Measurements from ENCODE around the gene PPP1R10.
A peak's percentile ranks its signal among the peaks of the same experiment; 100 is the strongest.
"Not testable (repeated sequence)": the region's sequence is repeated elsewhere in the genome, so short reads cannot be mapped to it uniquely, and the experiment has no call there.

Gene PPP1R10

GRCh38 chr6:30616811-30617564, at the start of gene PPP1R10:
PPP1R10 (minus strand) TSS chr6:30617243; CDS start chr6:30609944, 7,299 bp downstream.
- peak; percentile 91 to 98 for DNase-seq (ENCODE audit: extremely low read depth in 1 of 2, low read depth in 1 of 2)

- not testable (repeated sequence) for DNase-seq (ENCODE audit: extremely low read depth in 1 of 2, low read depth in 1 of 2)
Observed at GRCh38 chr6:30666300-30666699, 49.3 kb upstream of the PPP1R10 start.

- DNase-seq (ENCODE audit: extremely low read depth in 1 of 2, low read depth in 1 of 2) = no peak
Observed at GRCh38 chr6:30664994-30665767, 48.1 kb upstream of the PPP1R10 start.

- not testable (repeated sequence) for DNase-seq (ENCODE audit: extremely low read depth in 1 of 2, low read depth in 1 of 2)
Observed at GRCh38 chr6:30657922-30658321, 40.9 kb upstream of the PPP1R10 start.

- DNase-seq (ENCODE audit: extremely low read depth in 1 of 2, low read depth in 1 of 2) = no peak
Observed at GRCh38 chr6:30657454-30657853, 40.4 kb upstream of the PPP1R10 start.

GRCh38 chr6:30656513-30656912, 39.5 kb upstream of the PPP1R10 start:
- no peak for DNase-seq (ENCODE audit: extremely low read depth in 1 of 2, low read depth in 1 of 2)

GRCh38 chr6:30655743-30656094, 38.7 kb upstream of the PPP1R10 start:
- no peak for DNase-seq (ENCODE audit: extremely low read depth in 1 of 2, low read depth in 1 of 2)

GRCh38 chr6:30654798-30655742, 38.0 kb upstream of the PPP1R10 start:
- DNase-seq (ENCODE audit: extremely low read depth in 1 of 2, low read depth in 1 of 2) = no peak

- DNase-seq (ENCODE audit: extremely low read depth in 1 of 2, low read depth in 1 of 2) = no peak
Observed at GRCh38 chr6:30651143-30651542, 34.1 kb upstream of the PPP1R10 start.

GRCh38 chr6:30647242-30648116, 30.4 kb upstream of the PPP1R10 start:
- peak; percentile 27 to 62 for DNase-seq (ENCODE audit: extremely low read depth in 1 of 2, low read depth in 1 of 2)

- DNase-seq (ENCODE audit: extremely low read depth in 1 of 2, low read depth in 1 of 2) = peak; percentile 84 to 87
Observed at GRCh38 chr6:30646450-30647241, 29.6 kb upstream of the PPP1R10 start, which contains the start of gene C6orf136. C6orf136 (plus strand) TSS chr6:30647133; CDS start chr6:30647232, 99 bp downstream.

GRCh38 chr6:30645989-30646388, 28.9 kb upstream of the PPP1R10 start:
- DNase-seq (ENCODE audit: extremely low read depth in 1 of 2, low read depth in 1 of 2) = no peak

- DNase-seq (ENCODE audit: extremely low read depth in 1 of 2, low read depth in 1 of 2) = no peak
Observed at GRCh38 chr6:30644769-30645168, 27.7 kb upstream of the PPP1R10 start.

GRCh38 chr6:30643656-30644055, 26.6 kb upstream of the PPP1R10 start:
- no peak for DNase-seq (ENCODE audit: extremely low read depth in 1 of 2, low read depth in 1 of 2)

- DNase-seq (ENCODE audit: extremely low read depth in 1 of 2, low read depth in 1 of 2) = no peak
Observed at GRCh38 chr6:30641048-30641447, 24.0 kb upstream of the PPP1R10 start.

GRCh38 chr6:30640481-30640880, 23.4 kb upstream of the PPP1R10 start:
- no peak for DNase-seq (ENCODE audit: extremely low read depth in 1 of 2, low read depth in 1 of 2)

- no peak for DNase-seq (ENCODE audit: extremely low read depth in 1 of 2, low read depth in 1 of 2)
Observed at GRCh38 chr6:30635834-30636233, 18.8 kb upstream of the PPP1R10 start.

- peak; percentile 81 to 83 for DNase-seq (ENCODE audit: extremely low read depth in 1 of 2, low read depth in 1 of 2)
Observed at GRCh38 chr6:30626484-30627366, 9.7 kb upstream of the PPP1R10 start, which contains the start of gene ATAT1. ATAT1 (plus strand) TSS chr6:30626874.

Measured in activated CD8-positive, alpha-beta memory T cell treated with anti-CD3 and anti-CD28 coated beads for 1 hour (primary cell).